MCF 10A (cell line): ENCODE results near the gene KLHL40. TPM values are rescaled to one million over a fixed set of nuclear protein-coding genes. Genes with fewer than 3 reads are reported as not detected.

Source experiments
- BruUV-seq: library from RNA; stranded (reverse); fragments of 400-500 nt; replicated peaks from 2 replicates; lab custom pipeline; 2021; lab: Mats Ljungman, UMichigan
- CTCF ChIA-PET: fragments of 300-600 bp; sonication (Branson Sonifier 250); formaldehyde crosslinking; extraction: SDS; loops from one replicate; lab custom pipeline; 2021; ENCODE audit warnings: antibody characterized with exemption, inconsistent platforms; lab: Yijun Ruan, JAX
- POLR2A ChIA-PET: fragments of 300-600, 350-650 bp; sonication (Branson Sonifier 250); formaldehyde crosslinking; extraction: SDS; loops from one replicate; lab custom pipeline; 2020; ENCODE audit warnings: antibody characterized with exemption, inconsistent platforms; lab: Yijun Ruan, JAX
- DNase-seq: peaks from one replicate; pipeline ENCODE4 v3.0.0-alpha.2; 2018; ENCODE audit not compliant: unreplicated experiment
- H3K27ac Mint-ChIP-seq: one replicate; pipeline ENCODE4 v1.8.0; 2022; ENCODE audit warnings: mild to moderate bottlenecking, low read depth, mixed read lengths; ENCODE audit not compliant: unreplicated experiment
- H3K27me3 Mint-ChIP-seq: one replicate; pipeline ENCODE4 v1.8.0; 2022; ENCODE audit warnings: mixed read lengths; ENCODE audit not compliant: insufficient read depth, unreplicated experiment
- H3K36me3 Mint-ChIP-seq: one replicate; pipeline ENCODE4 v1.8.0; 2022; ENCODE audit warnings: mild to moderate bottlenecking, moderate library complexity, mixed read lengths; ENCODE audit not compliant: insufficient read depth, unreplicated experiment
- H3K4me1 Mint-ChIP-seq: one replicate; pipeline ENCODE4 v1.8.0; 2022; ENCODE audit warnings: mixed read lengths; ENCODE audit not compliant: insufficient read depth, unreplicated experiment
- H3K4me3 Mint-ChIP-seq: one replicate; pipeline ENCODE4 v1.8.0; 2022; ENCODE audit warnings: mild to moderate bottlenecking, moderate library complexity, mixed read lengths; ENCODE audit not compliant: unreplicated experiment
- H3K9me3 Mint-ChIP-seq: one replicate; pipeline ENCODE4 v1.8.0; 2022; ENCODE audit warnings: mixed read lengths; ENCODE audit not compliant: unreplicated experiment
- intact Hi-C: fragments of 100-400 bp; cut with micrococcal nuclease; formaldehyde crosslinking; loops from 2 replicates; pipeline ENCODE4 v1.14.1; 2022
- total RNA-seq: library from RNA; stranded (reverse); gene quantifications from 2 replicates; pipeline ENCODE4 v1.2.3, GENCODE V29; 2022
- TF ChIP-seq, protein P1 (sequence below): fragments of 200-600 bp; IDR thresholded peaks from one replicate; pipeline ENCODE4 v1.8.0; 2022; ENCODE audit warnings: antibody characterized with exemption, mild to moderate bottlenecking; ENCODE audit not compliant: unreplicated experiment

Gene KLHL40
- total RNA-seq, 1 experiment from 2014 or later = not detected

DNA sequence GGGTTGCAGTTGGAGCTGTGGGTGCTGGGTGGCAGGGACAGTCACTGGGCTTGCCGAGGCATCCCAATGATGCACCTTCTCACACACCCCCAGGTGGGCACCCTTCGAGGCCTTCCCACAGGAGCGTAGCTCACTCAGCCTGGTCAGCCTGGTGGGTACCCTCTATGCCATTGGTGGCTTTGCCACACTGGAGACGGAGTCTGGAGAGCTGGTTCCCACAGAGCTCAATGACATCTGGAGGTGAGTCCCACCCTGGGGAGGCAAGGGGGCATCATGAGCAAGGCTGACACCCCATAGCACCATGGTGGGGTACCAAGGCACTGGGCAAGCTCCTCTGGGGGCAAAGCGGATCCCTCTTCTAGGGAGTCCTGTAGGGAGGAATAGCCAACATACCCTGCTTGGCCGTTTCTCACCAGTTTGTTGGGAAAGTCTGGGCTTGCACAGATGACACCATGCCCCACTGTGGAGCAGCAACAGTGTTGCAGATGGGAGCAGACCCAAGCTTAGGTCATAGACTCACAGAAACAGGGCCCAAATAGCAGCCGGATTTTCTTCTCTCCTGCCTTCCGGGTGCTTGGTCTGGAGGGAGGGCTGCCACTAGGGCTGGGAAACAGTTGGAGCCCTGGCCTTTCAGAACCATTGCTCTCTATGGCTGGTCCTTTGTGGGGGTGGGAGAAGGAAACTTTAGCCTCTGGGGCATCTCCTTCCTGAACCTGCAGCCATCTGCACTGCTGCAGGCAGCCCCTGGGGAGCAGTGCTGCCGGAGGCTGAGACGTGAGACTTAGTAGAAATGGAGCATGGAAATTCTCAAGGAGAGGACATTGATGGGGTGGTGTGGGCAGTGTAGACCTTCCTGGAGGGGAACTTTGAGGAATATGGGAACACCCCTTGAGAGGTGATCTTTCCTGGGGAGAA lies 5.7 kb downstream of the KLHL40 start:
- Mint-ChIP-seq H3K4me1 (no peaks in the 10 kb centered on the region), H3K36me3 (no peaks in the 10 kb centered on the region), H3K27me3 (peaks cover 21% of the 10 kb centered on the region), H3K9me3 (no peaks in the 10 kb centered on the region), H3K27ac (no peak overlapping the region), H3K4me3 (no peak overlapping the region)
- intact Hi-C loops = no loop called here
- TF ChIP-seq, protein P1, sequence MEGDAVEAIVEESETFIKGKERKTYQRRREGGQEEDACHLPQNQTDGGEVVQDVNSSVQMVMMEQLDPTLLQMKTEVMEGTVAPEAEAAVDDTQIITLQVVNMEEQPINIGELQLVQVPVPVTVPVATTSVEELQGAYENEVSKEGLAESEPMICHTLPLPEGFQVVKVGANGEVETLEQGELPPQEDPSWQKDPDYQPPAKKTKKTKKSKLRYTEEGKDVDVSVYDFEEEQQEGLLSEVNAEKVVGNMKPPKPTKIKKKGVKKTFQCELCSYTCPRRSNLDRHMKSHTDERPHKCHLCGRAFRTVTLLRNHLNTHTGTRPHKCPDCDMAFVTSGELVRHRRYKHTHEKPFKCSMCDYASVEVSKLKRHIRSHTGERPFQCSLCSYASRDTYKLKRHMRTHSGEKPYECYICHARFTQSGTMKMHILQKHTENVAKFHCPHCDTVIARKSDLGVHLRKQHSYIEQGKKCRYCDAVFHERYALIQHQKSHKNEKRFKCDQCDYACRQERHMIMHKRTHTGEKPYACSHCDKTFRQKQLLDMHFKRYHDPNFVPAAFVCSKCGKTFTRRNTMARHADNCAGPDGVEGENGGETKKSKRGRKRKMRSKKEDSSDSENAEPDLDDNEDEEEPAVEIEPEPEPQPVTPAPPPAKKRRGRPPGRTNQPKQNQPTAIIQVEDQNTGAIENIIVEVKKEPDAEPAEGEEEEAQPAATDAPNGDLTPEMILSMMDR = no peak
- no peak for DNase-seq
- ChIA-PET CTCF (interaction anchor here (0.6 to 1.4 kb wide), 2 partner anchors 48 to 54 kb away, joined by 3 read pairs; no protein-coding TSS in a partner anchor), POLR2A (no interaction called here)
- no TSS peak for BruUV-seq

DNA sequence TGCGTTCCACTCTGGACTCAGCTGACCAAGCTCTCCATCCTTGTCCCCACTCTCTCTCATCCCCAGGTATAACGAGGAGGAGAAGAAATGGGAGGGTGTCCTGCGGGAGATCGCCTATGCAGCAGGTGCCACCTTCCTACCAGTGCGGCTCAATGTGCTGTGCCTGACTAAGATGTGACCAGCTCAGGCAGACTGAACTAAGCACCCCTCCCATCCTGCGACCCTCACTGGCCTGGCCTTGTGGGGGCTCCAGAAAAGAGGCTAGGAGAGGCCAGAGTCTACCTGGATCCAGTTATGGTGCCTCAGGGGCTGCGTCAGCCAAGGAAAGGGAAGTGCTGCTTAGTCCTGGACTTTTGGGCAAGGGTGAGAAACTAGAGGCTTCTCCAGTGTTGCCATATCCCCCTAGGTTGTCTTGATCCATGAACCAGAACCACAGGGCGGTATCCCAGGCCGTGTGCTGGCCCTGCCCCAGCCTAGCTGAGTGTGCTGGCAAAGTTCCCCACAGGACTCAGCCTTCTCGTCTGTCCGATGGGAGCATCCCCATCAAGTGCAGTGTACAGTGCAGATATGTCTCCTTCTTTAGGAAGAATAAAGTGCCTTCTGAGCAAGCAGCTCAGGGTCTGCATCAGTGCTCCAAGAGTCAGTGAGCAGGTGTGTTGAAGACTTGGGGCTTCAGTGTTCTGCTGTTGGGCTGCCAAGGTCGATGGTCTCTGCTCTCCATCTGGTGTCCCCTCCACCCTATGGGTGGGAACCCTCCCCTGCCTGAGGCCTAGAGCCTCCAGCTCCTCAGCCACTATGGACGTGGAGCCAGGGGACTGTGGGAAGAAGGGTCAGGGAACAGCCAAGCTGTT lies 6.7 kb downstream of the KLHL40 start:
- Mint-ChIP-seq H3K27ac (no peak overlapping the region), H3K36me3 (no peaks in the 10 kb centered on the region), H3K27me3 (peaks cover 21% of the 10 kb centered on the region), H3K4me1 (no peaks in the 10 kb centered on the region), H3K9me3 (no peaks in the 10 kb centered on the region), H3K4me3 (no peak overlapping the region)
- BruUV-seq = no TSS peak
- TF ChIP-seq, protein P1 = no peak
- DNase-seq = no peak
- intact Hi-C loops = no loop called here
- ChIA-PET POLR2A (no interaction called here), CTCF (interaction anchor here (0.6 kb wide), 2 partner anchors 54 to 651 kb away, joined by 3 read pairs; no protein-coding TSS in a partner anchor)

DNA sequence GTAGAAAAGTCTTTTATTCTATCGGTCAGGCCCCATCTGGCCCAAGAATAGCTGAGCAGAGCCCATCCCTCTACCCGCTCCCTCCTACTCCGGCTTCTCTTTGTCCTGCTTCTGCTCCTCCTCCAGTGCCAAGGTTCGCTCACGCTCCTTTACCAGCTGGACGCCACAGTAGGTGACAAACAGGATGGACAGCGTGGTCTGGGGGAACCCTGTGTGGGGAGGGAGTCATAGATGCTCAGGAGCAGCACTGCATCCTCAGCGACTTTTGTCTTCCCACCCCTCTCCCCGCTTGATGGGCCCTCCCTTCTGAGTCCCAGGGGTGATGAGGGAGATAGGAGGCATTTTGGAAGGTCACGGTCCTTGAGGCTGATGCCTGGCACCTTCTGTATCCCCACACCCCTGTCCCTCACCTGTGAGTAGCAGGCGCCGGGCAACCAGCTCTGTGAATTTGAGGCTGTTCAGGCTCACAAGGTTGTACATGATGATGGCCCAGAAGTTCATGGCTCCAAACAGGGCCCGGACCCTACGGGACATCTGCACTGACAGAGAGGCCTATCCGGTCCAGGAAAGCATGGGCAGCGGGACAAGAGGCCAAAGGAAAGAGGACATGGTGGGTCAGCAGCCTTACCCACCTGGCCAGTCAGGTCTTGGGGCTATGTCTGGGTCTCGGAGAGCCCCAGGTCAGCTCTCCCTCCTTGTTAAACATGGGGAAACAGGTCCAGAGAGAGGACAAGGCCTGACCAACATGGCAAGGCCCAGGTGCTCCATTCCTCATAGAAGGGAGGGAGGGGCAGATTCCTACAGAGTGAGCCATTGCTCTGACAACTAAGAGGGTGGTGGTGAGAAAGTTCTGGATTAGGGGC lies 7.6 kb downstream of the KLHL40 start:
- Mint-ChIP-seq H3K4me3 (no peak overlapping the region), H3K9me3 (no peaks in the 10 kb centered on the region), H3K4me1 (no peaks in the 10 kb centered on the region), H3K36me3 (no peaks in the 10 kb centered on the region), H3K27me3 (peaks cover 21% of the 10 kb centered on the region), H3K27ac (no peak overlapping the region)
- CTCF ChIA-PET = interaction anchor here (0.6 to 1.5 kb wide), 2 partner anchors 12 to 652 kb away, joined by 3 read pairs; no protein-coding TSS in a partner anchor
- BruUV-seq = no TSS peak
- TF ChIP-seq, protein P1 = no peak
- POLR2A ChIA-PET = interaction anchor here (0.7 kb wide), 1 partner anchor 26 kb away, joined by 3 read pairs; no protein-coding TSS in a partner anchor
- DNase-seq = no peak
- intact Hi-C loops = no loop called here
